Midbrain (tissue), 1 donor: Measurements from ENCODE around the gene ADRA2C.

ENCODE experiments used
- DNase-seq: peaks from one replicate; lab custom pipeline; 2025; lab: John Stamatoyannopoulos, UW

ADRA2C gene

DNA sequence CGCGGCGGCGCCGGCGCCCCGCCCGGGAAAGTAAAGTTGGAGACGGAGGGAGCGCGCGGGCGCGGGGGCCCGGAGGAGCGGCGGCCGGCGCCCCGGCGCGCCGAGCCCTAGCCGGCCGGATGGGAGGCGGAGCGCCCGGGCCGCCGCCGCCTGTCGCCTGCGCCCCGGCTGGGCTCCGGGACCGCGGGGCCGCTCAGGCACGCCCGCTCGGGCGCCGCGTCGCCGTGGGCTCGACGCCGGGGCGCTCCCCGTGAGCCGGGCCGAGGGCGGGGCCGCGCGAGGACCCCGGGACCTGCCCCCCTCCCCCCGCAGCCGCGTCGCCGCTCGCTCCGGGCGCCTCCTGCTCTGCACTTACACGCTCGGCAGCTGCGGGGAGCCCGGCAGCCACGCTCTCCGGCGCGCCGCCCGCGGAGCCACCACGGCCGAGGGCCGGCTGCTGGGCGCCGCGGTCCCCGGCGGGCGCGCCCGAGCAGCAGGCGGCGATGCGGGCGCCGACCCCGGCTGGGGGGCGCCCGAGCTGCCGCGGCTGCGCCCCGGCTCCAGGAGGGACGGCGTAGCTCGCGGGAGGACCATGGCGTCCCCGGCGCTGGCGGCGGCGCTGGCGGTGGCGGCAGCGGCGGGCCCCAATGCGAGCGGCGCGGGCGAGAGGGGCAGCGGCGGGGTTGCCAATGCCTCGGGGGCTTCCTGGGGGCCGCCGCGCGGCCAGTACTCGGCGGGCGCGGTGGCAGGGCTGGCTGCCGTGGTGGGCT lies at the start of gene ADRA2C:
TSS of gene ADRA2C (plus strand) at position 350 of the 749 bp plus-strand sequence. CDS start at position 572, 222 bp downstream.
- no peak for DNase-seq

DNA sequence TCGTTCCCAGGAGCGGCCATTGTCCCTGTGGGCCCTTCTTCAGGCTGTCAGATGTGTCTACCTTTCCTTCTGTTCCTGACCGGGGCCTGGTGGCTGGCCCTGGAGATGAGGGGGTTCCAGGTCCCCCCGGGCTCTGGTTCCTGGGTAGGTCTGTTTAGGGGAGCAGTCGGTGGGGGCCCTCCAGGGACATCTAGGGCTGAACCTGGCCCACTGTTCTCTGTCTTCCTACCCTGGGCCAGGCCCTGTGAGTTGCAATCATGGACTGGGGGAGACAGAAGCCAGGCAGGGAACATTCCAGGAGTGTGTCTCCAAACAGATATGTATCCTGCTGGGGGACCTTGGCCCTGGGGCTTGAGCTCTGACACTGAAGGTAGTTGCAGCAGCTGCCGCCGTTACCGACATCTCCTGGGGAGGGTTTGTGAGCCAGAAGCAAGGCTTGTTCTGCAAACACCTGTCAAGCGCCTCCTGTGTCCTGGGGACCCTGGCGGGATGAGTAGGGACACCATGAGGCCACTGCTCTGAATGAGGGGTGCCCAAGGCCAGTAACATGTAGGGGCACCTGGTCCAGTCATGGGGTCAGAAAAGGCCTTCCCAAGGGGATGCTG lies 49.5 kb upstream of the ADRA2C start:
- DNase-seq, result no peak

GRCh38 chr4:3717241-3717640 lies 48.9 kb upstream of the ADRA2C start:
- DNase-seq, result no peak

DNA sequence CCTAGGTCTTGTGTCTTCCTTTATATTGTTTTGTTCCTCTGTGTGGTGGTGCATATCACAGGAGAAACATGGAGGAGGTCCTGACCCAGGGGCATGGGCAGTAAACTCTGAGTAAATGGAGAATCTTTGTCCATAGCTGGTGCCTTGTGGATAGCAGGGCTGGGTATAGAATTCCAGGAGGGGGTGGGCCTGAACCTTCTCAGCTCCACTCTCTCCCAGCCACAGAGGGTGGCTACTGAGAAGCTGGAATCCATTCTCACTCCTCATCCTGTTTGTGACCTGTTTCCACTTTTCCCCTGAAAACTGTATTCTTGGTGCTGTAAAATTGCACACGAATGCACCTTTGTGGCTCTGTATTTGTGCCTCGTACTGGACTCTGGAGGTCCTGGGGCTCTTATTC lies 47.7 kb upstream of the ADRA2C start:
- no peak for DNase-seq

GRCh38 chr4:3719191-3719590 lies 47.0 kb upstream of the ADRA2C start:
- no peak for DNase-seq

DNA sequence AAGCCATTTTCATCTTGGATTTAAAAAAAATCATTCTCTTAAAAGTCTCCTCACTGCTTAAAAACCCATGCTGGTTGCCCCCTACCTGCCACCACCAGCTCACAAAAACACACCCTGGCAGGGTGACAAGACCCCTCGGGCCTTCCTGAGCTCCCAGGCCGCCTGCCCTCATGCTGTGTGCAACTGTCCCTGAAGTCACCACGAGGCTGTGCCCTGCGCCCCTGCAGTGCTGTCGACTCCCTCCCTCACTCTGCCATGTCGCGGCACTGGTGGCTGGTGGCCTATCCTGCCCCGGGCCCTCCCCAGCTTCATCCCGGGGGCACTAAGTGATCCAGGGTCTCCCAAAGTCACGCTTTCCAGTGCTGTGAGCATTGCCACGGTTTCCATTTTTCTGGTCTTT lies 46.3 kb upstream of the ADRA2C start:
- DNase-seq, result no peak

DNA sequence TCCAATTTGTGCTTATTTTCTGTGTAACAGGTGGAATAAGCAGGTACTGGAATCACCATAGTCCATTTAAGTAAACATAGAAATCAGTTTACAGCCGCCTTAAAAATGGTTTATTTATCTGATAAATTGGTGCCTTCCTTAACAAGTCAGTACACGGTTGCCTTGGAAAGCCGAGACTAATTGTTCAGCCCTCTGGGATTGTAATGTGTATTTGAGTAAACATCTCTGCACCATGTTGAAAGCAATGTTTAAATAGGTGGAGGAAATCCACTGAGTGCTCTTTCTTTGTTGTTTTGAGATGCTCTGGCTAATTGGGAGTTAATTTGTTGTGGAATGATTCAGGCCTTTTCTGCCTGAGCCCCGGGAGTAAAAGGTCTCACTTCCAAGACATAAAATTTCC lies 45.7 kb upstream of the ADRA2C start:
- DNase-seq, result no peak

- DNase-seq, result no peak
These were observed 45.0 kb upstream of the ADRA2C start for GRCh38 chr4:3721186-3721585.

- peak; percentile 41 for DNase-seq
These were observed 44.6 kb upstream of the ADRA2C start for GRCh38 chr4:3721627-3722026.

GRCh38 chr4:3722446-3723231 lies 43.5 kb upstream of the ADRA2C start:
- no peak for DNase-seq

- DNase-seq, result no peak
These were observed 42.9 kb upstream of the ADRA2C start for GRCh38 chr4:3723232-3723642.

DNA sequence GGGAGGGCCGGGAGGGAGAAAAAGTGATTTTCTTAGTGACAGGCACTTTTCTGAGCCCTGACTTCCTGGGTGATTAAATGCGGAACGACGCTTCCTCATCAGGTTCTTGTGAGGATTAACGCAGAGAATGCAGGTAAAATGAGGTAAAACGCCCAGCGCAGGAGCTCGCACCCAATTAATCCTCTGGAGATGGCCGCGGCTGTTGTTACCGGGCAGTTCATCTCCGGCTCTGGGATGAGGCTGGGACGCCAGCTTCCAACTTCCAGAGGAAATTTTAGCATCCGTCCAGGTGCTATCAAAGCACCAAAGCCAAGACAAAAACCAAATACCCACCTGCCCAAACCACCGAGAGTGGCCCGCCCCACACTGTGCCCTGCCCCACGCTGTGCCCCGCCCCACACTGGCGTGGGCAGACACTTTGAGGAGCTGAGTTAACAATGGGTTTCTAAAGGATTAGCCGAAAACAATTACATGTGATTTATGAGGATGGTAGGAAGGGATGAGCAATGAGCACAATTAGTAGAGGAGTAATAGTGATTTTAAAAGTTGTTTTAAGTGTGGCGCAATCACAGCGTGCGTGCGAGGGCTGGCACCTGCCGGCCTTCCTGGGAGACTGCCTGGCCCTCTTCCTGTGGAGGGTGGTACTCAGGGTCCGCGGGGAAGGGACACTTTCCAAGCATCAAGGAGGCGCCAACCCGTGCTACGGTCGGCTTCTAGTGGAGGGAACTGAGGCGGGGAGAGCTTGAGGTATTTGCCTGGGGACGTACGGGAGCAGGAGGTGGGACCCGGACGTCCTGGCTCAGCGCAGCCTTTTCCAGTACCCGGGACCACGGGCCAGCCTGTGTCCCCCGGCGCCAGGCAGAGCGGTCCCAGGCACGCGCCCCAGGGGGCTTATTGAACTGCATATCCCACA lies 41.6 kb upstream of the ADRA2C start:
- no peak for DNase-seq

GRCh38 chr4:3725936-3726870 lies 40.0 kb upstream of the ADRA2C start:
- DNase-seq, result no peak

DNA sequence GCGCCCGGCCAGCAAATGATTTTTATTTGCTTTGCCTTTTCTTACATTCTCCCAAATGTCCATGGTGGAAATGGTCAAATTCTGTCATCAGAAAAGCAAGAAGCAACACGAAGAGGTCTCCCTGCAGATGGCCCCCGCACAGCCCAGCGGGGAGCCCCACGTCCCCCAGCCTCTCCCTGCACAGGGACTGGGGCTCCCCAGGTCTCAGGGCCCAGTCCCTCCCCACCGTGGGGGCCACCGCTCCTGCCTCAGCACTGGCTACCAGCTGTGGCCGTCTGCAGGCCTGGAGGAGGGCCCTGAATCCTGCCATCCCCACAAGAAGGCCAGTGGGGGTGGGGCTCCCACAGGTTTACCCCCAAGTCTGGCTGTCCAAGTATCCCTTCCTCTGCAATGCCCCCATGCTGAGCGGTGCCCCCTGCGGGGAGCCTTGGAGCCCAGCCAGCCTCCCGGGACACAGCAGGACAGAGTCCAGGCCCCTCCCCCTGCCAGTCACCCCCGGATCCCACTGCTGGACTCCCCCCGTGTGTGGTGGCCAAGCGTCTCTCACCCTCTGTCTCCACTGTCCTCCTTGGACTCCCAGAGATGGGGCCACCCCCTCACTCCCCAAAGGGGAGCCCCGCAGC lies 38.2 kb upstream of the ADRA2C start:
- no peak for DNase-seq

DNA sequence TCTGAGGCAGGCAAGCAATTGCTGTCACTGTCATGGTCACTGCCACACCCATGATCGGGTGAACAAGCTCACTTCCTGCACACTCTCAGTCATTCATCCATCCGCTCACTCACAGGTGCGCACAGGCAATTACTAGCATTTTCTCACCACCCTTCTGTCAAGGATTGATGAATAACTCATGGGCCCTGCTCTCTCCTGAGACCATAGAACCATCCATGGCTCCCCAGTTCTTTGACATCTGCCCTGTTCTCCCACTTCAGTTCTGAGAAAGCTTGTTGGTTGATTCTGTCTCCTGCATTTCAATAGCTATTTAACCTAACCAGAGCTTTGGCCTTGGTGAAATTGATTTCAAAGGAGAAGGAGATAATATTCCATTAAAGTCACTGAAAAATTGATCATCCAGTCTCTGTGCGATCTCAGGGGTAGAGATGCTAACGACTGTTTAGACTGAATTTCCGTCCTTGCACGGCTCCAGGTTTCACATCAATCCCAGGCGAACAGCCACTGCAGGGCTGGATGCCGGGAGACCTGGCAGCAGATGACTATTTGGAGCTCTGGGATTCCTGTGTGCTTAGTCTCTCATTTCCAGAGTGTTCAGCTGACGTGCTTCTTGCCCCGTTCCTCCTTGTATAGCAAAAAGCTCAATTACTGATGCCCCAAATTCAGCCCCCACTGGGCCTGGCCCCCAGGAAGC lies 36.9 kb upstream of the ADRA2C start:
- no peak for DNase-seq

DNA sequence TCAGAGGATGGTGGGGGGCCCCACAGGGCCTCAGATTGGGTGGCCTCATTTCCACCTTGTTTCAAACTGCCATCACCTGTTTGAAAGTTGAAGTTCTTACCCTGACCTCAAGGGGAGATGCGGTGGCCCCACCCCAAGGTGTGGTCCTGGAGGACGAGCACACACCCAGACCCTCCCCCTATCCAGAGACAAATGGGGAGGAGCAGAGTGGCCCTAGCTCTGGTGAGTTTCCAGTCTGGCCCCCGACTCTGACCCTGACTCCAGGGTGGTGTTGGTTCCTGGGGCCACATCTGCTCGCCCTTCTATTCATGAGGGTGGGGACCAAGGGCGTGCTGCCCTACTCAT lies 36.3 kb upstream of the ADRA2C start:
- DNase-seq, result no peak

GRCh38 chr4:3730422-3731190 lies 35.6 kb upstream of the ADRA2C start:
- DNase-seq, result no peak

DNA sequence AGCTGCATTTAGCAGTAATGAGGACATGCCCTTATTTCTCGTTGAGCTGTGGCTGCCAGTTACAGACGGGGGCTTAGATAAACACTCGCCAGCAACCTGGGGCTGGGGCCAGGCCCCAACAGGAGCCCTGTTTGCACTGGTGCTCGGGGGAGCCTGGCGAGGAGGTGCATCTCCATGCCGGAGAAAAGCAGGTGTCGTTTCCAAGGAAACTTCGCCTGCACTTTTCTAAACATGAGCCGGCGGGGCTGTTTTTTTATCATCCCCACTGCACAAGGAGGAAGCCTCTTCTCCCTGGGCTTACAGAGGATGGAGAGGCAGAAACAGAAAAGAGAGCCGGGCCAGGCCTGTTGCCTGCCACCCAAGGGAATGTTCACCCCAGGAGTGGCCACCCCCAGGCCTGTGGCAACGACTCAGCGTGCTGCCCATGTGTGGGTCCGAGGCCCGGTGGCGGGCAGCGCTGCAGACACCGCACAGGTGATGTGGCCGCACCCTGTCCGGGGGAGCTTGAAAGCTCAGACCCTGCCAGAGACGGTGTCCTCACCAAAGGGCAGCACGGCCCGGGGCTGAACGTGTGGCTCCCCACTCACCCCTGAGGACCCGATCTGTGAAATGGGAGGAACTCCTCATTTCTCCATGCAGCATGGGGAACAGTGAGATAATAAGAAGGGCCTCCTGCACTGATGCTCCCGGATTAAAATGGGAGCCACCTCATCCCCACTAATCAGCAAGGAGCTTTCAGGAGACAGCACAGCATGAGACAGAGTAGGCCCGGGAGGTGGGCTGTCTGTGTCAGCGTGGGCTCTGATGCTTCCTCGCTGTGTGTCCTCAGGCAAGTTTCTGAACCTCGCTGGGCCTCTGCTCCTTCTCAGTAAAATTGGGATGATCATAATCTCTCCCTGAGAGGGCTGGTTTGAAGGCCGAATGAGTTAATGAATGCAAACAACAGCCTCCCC lies 33.8 kb upstream of the ADRA2C start:
- DNase-seq, result no peak
